Stimulated activated CD4-positive, alpha-beta T cell treated with anti-CD3 and anti-CD28 coated beads, Interleukin-4, amount 100 ng/mL, for 4 hours (primary cell): ENCODE results near the gene SLC38A6.
"Not testable (repeated sequence)": the region's sequence is repeated elsewhere in the genome, so short reads cannot be mapped to it uniquely, and the experiment has no call there.

Source experiments
- DNase-seq, 2 experiments: peaks; one replicate each; pipeline ENCODE4 v3.0.0-alpha.2; 2020

Gene SLC38A6

GRCh38 chr14:61063461-61063860, 82.4 kb downstream of the SLC38A6 start:
- no peak for DNase-seq

GRCh38 chr14:61064210-61064609, 83.2 kb downstream of the SLC38A6 start:
- no peak for DNase-seq

- no peak for DNase-seq
Measured at GRCh38 chr14:61064856-61065255, 83.8 kb downstream of the SLC38A6 start.

GRCh38 chr14:61065656-61066055, 84.6 kb downstream of the SLC38A6 start:
- DNase-seq: no peak

GRCh38 chr14:61072442-61072841, 91.4 kb downstream of the SLC38A6 start:
- DNase-seq: not testable (repeated sequence)

- DNase-seq: no peak
Measured at GRCh38 chr14:61074852-61075251, 93.8 kb downstream of the SLC38A6 start.

- DNase-seq: no peak
Measured at GRCh38 chr14:61076556-61076955, 95.5 kb downstream of the SLC38A6 start.

- no peak for DNase-seq
Measured at GRCh38 chr14:61077437-61077836, 96.4 kb downstream of the SLC38A6 start.

- DNase-seq: no peak
Measured at GRCh38 chr14:61077951-61078720, 97.1 kb downstream of the SLC38A6 start.

- DNase-seq: no peak
Measured at GRCh38 chr14:61080591-61081010, 99.6 kb downstream of the SLC38A6 start.

- DNase-seq: no peak
Measured at GRCh38 chr14:61088081-61088480, 107.0 kb downstream of the SLC38A6 start.

GRCh38 chr14:61089126-61089750, 108.2 kb downstream of the SLC38A6 start:
- no peak for DNase-seq

- DNase-seq: no peak
Measured at GRCh38 chr14:61090432-61091216, 109.6 kb downstream of the SLC38A6 start.

- no peak for DNase-seq
Measured at GRCh38 chr14:61091657-61092273, 110.7 kb downstream of the SLC38A6 start.

- DNase-seq: not testable (repeated sequence)
Measured at GRCh38 chr14:61098096-61098495, 117.1 kb downstream of the SLC38A6 start.

GRCh38 chr14:61098721-61099120, 117.7 kb downstream of the SLC38A6 start:
- no peak for DNase-seq

- no peak for DNase-seq
Measured at GRCh38 chr14:61099216-61099835, 118.3 kb downstream of the SLC38A6 start.

- no peak for DNase-seq
Measured at GRCh38 chr14:61101803-61102548, 120.9 kb downstream of the SLC38A6 start.
